Measurements from ENCODE around the gene ZNF521.

The ZNF521 gene

GRCh38 chr18:25244924-25245698 is 106.9 kb downstream of the ZNF521 start:
- H3K9ac ChIP-seq (ENCODE audit: low read depth, low read length), result no peak overlapping the region
- H3K36me3 ChIP-seq (ENCODE audit: insufficient read depth, low read depth, low read length), result no peaks in the 10 kb centered on the region
- no peak overlapping the region for H3K4me3 ChIP-seq (ENCODE audit: low read length)
- H3K27ac ChIP-seq (ENCODE audit: low read length), result no peak overlapping the region
- no peaks in the 10 kb centered on the region for H3K9me3 ChIP-seq (ENCODE audit: insufficient read depth, low read depth, low read length)
- no peaks in the 10 kb centered on the region for H3K27me3 ChIP-seq (ENCODE audit: insufficient read depth, low read length)
- H3K4me1 ChIP-seq (ENCODE audit: insufficient read depth, low read length), result no peaks in the 10 kb centered on the region

GRCh38 chr18:25244170-25244569 is 107.8 kb downstream of the ZNF521 start:
- H3K4me3 ChIP-seq (ENCODE audit: low read length), result no peak overlapping the region

GRCh38 chr18:25243754-25244153 is 108.2 kb downstream of the ZNF521 start:
- Histone ChIP-seq H3K27ac (ENCODE audit: low read length) (no peak overlapping the region), H3K4me3 (ENCODE audit: low read length) (no peak overlapping the region), H3K9ac (ENCODE audit: low read depth, low read length) (no peak overlapping the region)

More at GRCh38 chr18:25244170-25244569, 107.8 kb downstream of the ZNF521 start:
- H3K9me3 ChIP-seq (ENCODE audit: insufficient read depth, low read depth, low read length), result no peaks in the 10 kb centered on the region
- H3K27me3 ChIP-seq (ENCODE audit: insufficient read depth, low read length), result no peaks in the 10 kb centered on the region
- no peak overlapping the region for H3K27ac ChIP-seq (ENCODE audit: low read length)
- H3K36me3 ChIP-seq (ENCODE audit: insufficient read depth, low read depth, low read length), result no peaks in the 10 kb centered on the region
- H3K4me1 ChIP-seq (ENCODE audit: insufficient read depth, low read length), result no peaks in the 10 kb centered on the region
- H3K9ac ChIP-seq (ENCODE audit: low read depth, low read length), result no peak overlapping the region

GRCh38 chr18:25243257-25243656 is 108.7 kb downstream of the ZNF521 start:
- Histone ChIP-seq H3K4me3 (ENCODE audit: low read length) (no peak overlapping the region), H3K36me3 (ENCODE audit: insufficient read depth, low read depth, low read length) (no peaks in the 10 kb centered on the region), H3K27ac (ENCODE audit: low read length) (no peak overlapping the region), H3K9me3 (ENCODE audit: insufficient read depth, low read depth, low read length) (no peaks in the 10 kb centered on the region), H3K9ac (ENCODE audit: low read depth, low read length) (no peak overlapping the region), H3K4me1 (ENCODE audit: insufficient read depth, low read length) (no peaks in the 10 kb centered on the region), H3K27me3 (ENCODE audit: insufficient read depth, low read length) (no peaks in the 10 kb centered on the region)

More at GRCh38 chr18:25243754-25244153, 108.2 kb downstream of the ZNF521 start:
- no peaks in the 10 kb centered on the region for H3K4me1 ChIP-seq (ENCODE audit: insufficient read depth, low read length)
- no peaks in the 10 kb centered on the region for H3K9me3 ChIP-seq (ENCODE audit: insufficient read depth, low read depth, low read length)
- no peaks in the 10 kb centered on the region for H3K36me3 ChIP-seq (ENCODE audit: insufficient read depth, low read depth, low read length)
- H3K27me3 ChIP-seq (ENCODE audit: insufficient read depth, low read length), result no peaks in the 10 kb centered on the region

GRCh38 chr18:25240420-25240770 is 111.6 kb downstream of the ZNF521 start:
- Histone ChIP-seq H3K4me1 (ENCODE audit: insufficient read depth, low read length) (no peaks in the 10 kb centered on the region), H3K27me3 (ENCODE audit: insufficient read depth, low read length) (no peaks in the 10 kb centered on the region), H3K9me3 (ENCODE audit: insufficient read depth, low read depth, low read length) (no peaks in the 10 kb centered on the region), H3K27ac (ENCODE audit: low read length) (no peak overlapping the region), H3K9ac (ENCODE audit: low read depth, low read length) (no peak overlapping the region), H3K4me3 (ENCODE audit: low read length) (no peak overlapping the region), H3K36me3 (ENCODE audit: insufficient read depth, low read depth, low read length) (no peaks in the 10 kb centered on the region)

- no peaks in the 10 kb centered on the region for H3K36me3 ChIP-seq (ENCODE audit: insufficient read depth, low read depth, low read length)
- no peaks in the 10 kb centered on the region for H3K4me1 ChIP-seq (ENCODE audit: insufficient read depth, low read length)
- no peaks in the 10 kb centered on the region for H3K9me3 ChIP-seq (ENCODE audit: insufficient read depth, low read depth, low read length)
- H3K27ac ChIP-seq (ENCODE audit: low read length), result no peak overlapping the region
- H3K27me3 ChIP-seq (ENCODE audit: insufficient read depth, low read length), result no peaks in the 10 kb centered on the region
- no peak overlapping the region for H3K9ac ChIP-seq (ENCODE audit: low read depth, low read length)
- no peak overlapping the region for H3K4me3 ChIP-seq (ENCODE audit: low read length)
Measured at GRCh38 chr18:25239581-25240419, 112.2 kb downstream of the ZNF521 start.

- no peak overlapping the region for H3K27ac ChIP-seq (ENCODE audit: low read length)
- H3K27me3 ChIP-seq (ENCODE audit: insufficient read depth, low read length), result no peaks in the 10 kb centered on the region
- no peaks in the 10 kb centered on the region for H3K36me3 ChIP-seq (ENCODE audit: insufficient read depth, low read depth, low read length)
- H3K9ac ChIP-seq (ENCODE audit: low read depth, low read length), result no peak overlapping the region
- H3K4me1 ChIP-seq (ENCODE audit: insufficient read depth, low read length), result no peaks in the 10 kb centered on the region
- no peaks in the 10 kb centered on the region for H3K9me3 ChIP-seq (ENCODE audit: insufficient read depth, low read depth, low read length)
- H3K4me3 ChIP-seq (ENCODE audit: low read length), result no peak overlapping the region
Measured at GRCh38 chr18:25239151-25239550, 112.8 kb downstream of the ZNF521 start.

- Histone ChIP-seq H3K27ac (ENCODE audit: low read length) (no peak overlapping the region), H3K36me3 (ENCODE audit: insufficient read depth, low read depth, low read length) (no peaks in the 10 kb centered on the region), H3K9me3 (ENCODE audit: insufficient read depth, low read depth, low read length) (no peaks in the 10 kb centered on the region), H3K9ac (ENCODE audit: low read depth, low read length) (no peak overlapping the region), H3K27me3 (ENCODE audit: insufficient read depth, low read length) (no peaks in the 10 kb centered on the region), H3K4me1 (ENCODE audit: insufficient read depth, low read length) (no peaks in the 10 kb centered on the region), H3K4me3 (ENCODE audit: low read length) (no peak overlapping the region)
Measured at GRCh38 chr18:25237571-25238267, 114.2 kb downstream of the ZNF521 start.

GRCh38 chr18:25236736-25237135 is 115.2 kb downstream of the ZNF521 start:
- no peak overlapping the region for H3K27ac ChIP-seq (ENCODE audit: low read length)
- no peaks in the 10 kb centered on the region for H3K36me3 ChIP-seq (ENCODE audit: insufficient read depth, low read depth, low read length)
- no peak overlapping the region for H3K4me3 ChIP-seq (ENCODE audit: low read length)
- H3K27me3 ChIP-seq (ENCODE audit: insufficient read depth, low read length), result no peaks in the 10 kb centered on the region
- H3K9me3 ChIP-seq (ENCODE audit: insufficient read depth, low read depth, low read length), result no peaks in the 10 kb centered on the region
- H3K4me1 ChIP-seq (ENCODE audit: insufficient read depth, low read length), result no peaks in the 10 kb centered on the region
- H3K9ac ChIP-seq (ENCODE audit: low read depth, low read length), result no peak overlapping the region

- Histone ChIP-seq H3K9ac (ENCODE audit: low read depth, low read length) (no peak overlapping the region), H3K36me3 (ENCODE audit: insufficient read depth, low read depth, low read length) (no peaks in the 10 kb centered on the region), H3K27ac (ENCODE audit: low read length) (no peak overlapping the region)
Measured at GRCh38 chr18:25235401-25236042, 116.4 kb downstream of the ZNF521 start.

GRCh38 chr18:25234740-25235345 is 117.1 kb downstream of the ZNF521 start:
- H3K9me3 ChIP-seq (ENCODE audit: insufficient read depth, low read depth, low read length), result no peaks in the 10 kb centered on the region
- H3K4me1 ChIP-seq (ENCODE audit: insufficient read depth, low read length), result peaks cover 3% of the 10 kb centered on the region; the same call in 1 of the 2 replicates
- H3K9ac ChIP-seq (ENCODE audit: low read depth, low read length), result no peak overlapping the region
- no peak overlapping the region for H3K27ac ChIP-seq (ENCODE audit: low read length)
- no peak overlapping the region for H3K4me3 ChIP-seq (ENCODE audit: low read length)
- H3K27me3 ChIP-seq (ENCODE audit: insufficient read depth, low read length), result no peaks in the 10 kb centered on the region
- no peaks in the 10 kb centered on the region for H3K36me3 ChIP-seq (ENCODE audit: insufficient read depth, low read depth, low read length)

More at GRCh38 chr18:25235401-25236042, 116.4 kb downstream of the ZNF521 start:
- Histone ChIP-seq H3K4me1 (ENCODE audit: insufficient read depth, low read length) (no peaks in the 10 kb centered on the region; the same call in 1 of the 2 replicates), H3K4me3 (ENCODE audit: low read length) (no peak overlapping the region), H3K9me3 (ENCODE audit: insufficient read depth, low read depth, low read length) (no peaks in the 10 kb centered on the region), H3K27me3 (ENCODE audit: insufficient read depth, low read length) (no peaks in the 10 kb centered on the region)
